Spleen (tissue), 7 donors: Measurements from ENCODE around the gene PCCA.

Experiments used
- CTCF ChIP-seq, 11 experiments: fragments of 200-600 bp in 7 of 11; fragments of 450-650 bp in 4 of 11; sonication (generic) in 4 of 11; IDR thresholded peaks in 8 of 11; conservative IDR thresholded peaks in 3 of 11; 1 replicate in 7 of 11; 2 replicates in 4 of 11; pipeline versions ENCODE4 v1.4.0 to v1.8.0; 2016 to 2021; ENCODE audit warnings: antibody characterized with exemption in 11 of 11, inconsistent platforms in 4 of 11, mild to moderate bottlenecking in 1 of 11
- POLR2A ChIP-seq, 3 donors: fragments of 450-650 bp; IDR thresholded peaks; one replicate each; pipeline ENCODE4 v1.5.1; 2017; ENCODE audit warnings: antibody characterized with exemption in 3 of 3, mild to moderate bottlenecking in 1 of 3
- POLR2AphosphoS5 ChIP-seq, 3 donors: sonication (generic); formaldehyde crosslinking; IDR thresholded peaks; one replicate each; pipeline ENCODE4 v1.5.1; 2017; ENCODE audit warnings: antibody characterized with exemption in 3 of 3
- donor health status: DM: no; HTN: no; CAD: no; lungs with moderate emphysema.
- donor health status: DM: no; HTN: no; CAD: no.
- donor health status: DM: no; HTN: no; CAD: no.

GRCh38 chr13:100069278-100069677 lies 19.6 kb upstream of the PCCA start:
- TF ChIP-seq CTCF (IDR thresholded peaks at IDR 0.05 in 8 of 11, conservative IDR thresholded peaks at IDR 0.05 in 3 of 11) (no peak), POLR2A (IDR thresholded peaks at IDR 0.05) (no peak), POLR2AphosphoS5 (IDR thresholded peaks at IDR 0.05) (no peak)
